Measurements from ENCODE around the gene RYK.

- TF ChIP-seq CBFB (CRISPR knock-in tag; IDR thresholded peaks at IDR 0.05; ENCODE audit: low read depth) (no peak), ATF6 (CRISPR knock-in tag; IDR thresholded peaks at IDR 0.05) (no peak), SP1 (CRISPR knock-in tag; conservative IDR thresholded peaks at IDR 0.05) (no peak), NR3C1 (CRISPR knock-in tag; conservative IDR thresholded peaks at IDR 0.05; ENCODE audit: low read depth) (no peak), USF2 (CRISPR knock-in tag; IDR thresholded peaks at IDR 0.05) (no peak), JUN (CRISPR knock-in tag; IDR thresholded peaks at IDR 0.05) (no peak), MAX (CRISPR knock-in tag; IDR thresholded peaks at IDR 0.05) (no peak), CTCF (IDR thresholded peaks at IDR 0.05) (no peak), ATF1 (CRISPR knock-in tag; IDR thresholded peaks at IDR 0.05) (no peak), USF1 (CRISPR knock-in tag; IDR thresholded peaks at IDR 0.05) (no peak), ZNF512 (CRISPR knock-in tag; IDR thresholded peaks at IDR 0.05; ENCODE audit: borderline replicate concordance) (no peak), TEAD4 (CRISPR knock-in tag; IDR thresholded peaks at IDR 0.05) (no peak), E2F5 (CRISPR knock-in tag; IDR thresholded peaks at IDR 0.05) (no peak), ETV6 (CRISPR knock-in tag; IDR thresholded peaks at IDR 0.05) (no peak)
These were observed 64.3 kb downstream of the RYK start for GRCh38 chr3:134186391-134186790.
